Stimulated activated CD8-positive, alpha-beta memory T cell treated with anti-CD3 and anti-CD28 coated beads, Interleukin-2, amount 100 ng/mL, for 1 hour (primary cell): Measurements from ENCODE around the gene GBP5.
"Not testable (repeated sequence)": the region's sequence is repeated elsewhere in the genome, so short reads cannot be mapped to it uniquely, and the experiment has no call there.

ENCODE experiments used
- DNase-seq, 2 donors: peaks; one replicate each; pipeline ENCODE4 v3.0.0-alpha.2; 2020; ENCODE audit warnings: low read depth in 2 of 2

GBP5 gene, protein sequence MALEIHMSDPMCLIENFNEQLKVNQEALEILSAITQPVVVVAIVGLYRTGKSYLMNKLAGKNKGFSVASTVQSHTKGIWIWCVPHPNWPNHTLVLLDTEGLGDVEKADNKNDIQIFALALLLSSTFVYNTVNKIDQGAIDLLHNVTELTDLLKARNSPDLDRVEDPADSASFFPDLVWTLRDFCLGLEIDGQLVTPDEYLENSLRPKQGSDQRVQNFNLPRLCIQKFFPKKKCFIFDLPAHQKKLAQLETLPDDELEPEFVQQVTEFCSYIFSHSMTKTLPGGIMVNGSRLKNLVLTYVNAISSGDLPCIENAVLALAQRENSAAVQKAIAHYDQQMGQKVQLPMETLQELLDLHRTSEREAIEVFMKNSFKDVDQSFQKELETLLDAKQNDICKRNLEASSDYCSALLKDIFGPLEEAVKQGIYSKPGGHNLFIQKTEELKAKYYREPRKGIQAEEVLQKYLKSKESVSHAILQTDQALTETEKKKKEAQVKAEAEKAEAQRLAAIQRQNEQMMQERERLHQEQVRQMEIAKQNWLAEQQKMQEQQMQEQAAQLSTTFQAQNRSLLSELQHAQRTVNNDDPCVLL

GRCh38 chr1:89272269-89273041 lies at the start of gene GBP5:
Gene GBP5 (minus strand): TSS chr1:89272860. CDS start chr1:89269555, 3,305 bp downstream.
- DNase-seq: peak in 1 of 2 donors; percentile 25

- no peak for DNase-seq
Measured at GRCh38 chr1:89322402-89322801, 49.7 kb upstream of the GBP5 start.

GRCh38 chr1:89312572-89312971 lies 39.9 kb upstream of the GBP5 start:
- no peak for DNase-seq

- DNase-seq: no peak
Measured at GRCh38 chr1:89311757-89312156, 39.1 kb upstream of the GBP5 start.

DNA sequence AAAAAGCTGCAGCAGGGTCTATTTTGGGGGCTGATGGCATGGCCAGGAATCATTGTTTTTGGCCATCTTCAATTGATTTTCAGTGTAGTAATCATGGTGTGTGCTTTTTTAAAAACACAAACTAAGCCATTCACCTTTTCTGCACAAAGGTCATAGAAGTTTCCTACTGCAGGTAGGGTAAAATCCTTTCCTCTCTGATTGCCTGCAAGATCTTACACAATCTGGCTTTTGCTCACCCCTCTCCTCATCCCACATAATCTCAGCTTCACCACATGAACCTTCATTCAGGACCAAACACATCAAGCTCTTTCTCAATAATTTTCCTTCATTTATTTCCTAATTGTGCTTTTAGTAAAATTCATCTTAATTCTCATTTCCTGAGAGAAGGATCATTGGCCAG lies 38.3 kb upstream of the GBP5 start:
- DNase-seq: no peak

DNA sequence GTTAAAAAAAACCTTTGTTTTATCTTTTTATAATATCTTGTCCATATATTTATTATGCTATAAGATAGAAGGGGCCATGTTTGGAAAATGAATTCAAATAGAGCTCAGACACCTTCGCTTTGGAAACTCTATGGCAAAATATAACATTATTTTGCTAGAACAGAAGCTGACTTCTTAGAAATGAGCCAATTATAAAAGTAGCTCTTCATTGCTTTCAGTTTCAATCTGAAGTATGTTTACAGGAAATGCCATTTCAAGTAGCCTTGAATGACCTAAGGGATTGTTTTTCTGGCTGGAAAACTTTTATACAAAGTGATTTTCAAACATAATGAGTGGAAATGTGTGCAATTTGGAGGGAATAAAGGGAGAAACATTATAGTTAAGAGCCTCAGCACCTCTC lies 37.8 kb upstream of the GBP5 start:
- no peak for DNase-seq

DNA sequence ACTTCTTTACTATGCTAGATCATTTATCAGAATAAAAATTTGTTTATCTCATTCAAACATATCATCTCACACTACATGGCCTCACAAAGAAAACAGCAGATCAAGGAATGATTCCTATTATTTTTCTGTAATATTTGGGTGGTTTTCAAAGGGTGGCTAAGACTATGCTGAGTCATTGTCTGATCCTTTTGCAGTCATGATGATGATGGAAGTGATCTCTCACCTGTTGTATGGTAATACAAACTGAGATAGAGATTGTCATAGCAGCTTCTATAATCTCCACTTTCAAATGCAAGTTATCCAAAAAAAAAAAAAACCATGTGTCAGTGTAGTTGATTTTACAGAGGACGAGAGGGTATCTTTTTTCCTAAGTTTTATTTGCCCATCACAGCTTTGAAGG lies 37.2 kb upstream of the GBP5 start:
- no peak for DNase-seq

GRCh38 chr1:89306273-89306672 lies 33.6 kb upstream of the GBP5 start:
- DNase-seq: no peak

GRCh38 chr1:89305493-89305892 lies 32.8 kb upstream of the GBP5 start:
- no peak for DNase-seq

- no peak for DNase-seq
Measured at GRCh38 chr1:89304572-89305230, 32.0 kb upstream of the GBP5 start.

DNA sequence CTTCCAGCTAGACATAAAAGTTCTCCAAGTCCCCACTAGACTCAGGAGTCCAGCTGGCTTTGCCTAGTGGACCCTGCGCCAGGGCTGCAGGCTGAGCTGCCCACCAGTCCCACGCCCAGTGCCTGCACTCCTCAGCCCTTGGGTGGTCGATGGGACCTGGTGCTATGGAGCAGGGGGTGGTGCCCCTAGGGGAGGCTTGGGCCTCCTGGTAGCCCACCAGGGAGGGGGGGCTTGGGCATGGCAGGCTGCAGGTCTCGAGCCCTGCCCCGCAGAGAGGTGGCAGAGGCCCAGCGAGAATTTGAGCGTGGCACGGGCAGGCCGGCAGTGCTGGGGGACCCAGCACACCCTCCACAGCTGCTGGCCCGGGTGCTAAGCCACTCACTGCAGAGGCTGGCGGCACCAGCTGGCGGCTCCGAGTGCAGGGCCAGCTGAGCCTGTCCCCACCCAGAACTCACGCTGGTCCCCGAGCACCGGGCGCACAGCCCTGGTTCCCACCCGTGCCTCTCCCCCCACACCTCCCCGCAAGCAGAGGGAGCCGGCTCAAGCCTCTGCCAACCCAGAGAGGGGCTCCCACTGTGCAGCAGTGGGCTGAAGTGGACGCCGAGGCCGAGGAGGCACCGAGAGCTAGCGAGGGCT lies 30.2 kb upstream of the GBP5 start:
- no peak for DNase-seq

DNA sequence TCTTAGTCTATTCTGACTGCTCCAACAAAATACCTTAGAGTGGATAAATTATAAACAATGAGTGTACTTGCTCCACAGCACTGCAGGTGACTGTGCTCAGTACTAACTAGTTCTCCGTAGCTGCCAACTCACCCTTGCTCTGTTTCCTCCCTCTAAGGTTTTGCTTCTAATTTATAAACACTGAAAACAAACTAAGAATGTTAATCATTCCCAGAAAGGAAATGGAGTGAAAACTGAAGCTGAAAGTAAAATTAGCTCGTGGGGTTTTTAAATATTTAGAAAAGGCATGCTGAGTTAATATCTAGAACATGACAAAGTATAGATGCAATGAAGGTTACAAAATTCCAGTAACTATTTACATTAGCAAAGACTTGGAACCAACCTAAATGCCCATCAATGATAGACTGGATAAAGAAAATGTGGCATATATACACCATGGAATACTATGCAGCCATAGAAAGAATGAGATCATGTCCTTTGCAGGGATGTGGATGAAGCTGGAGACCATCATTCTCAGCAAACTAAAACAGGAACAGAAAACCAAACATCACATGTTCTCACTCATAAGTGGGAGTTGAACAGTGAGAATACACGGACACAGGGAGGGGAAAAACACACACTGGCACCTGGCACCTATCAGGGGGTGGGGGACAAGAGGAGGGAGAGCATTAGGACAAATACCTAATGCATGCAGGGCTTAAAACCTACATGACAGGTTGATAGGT lies 27.2 kb upstream of the GBP5 start:
- not testable (repeated sequence) for DNase-seq

DNA sequence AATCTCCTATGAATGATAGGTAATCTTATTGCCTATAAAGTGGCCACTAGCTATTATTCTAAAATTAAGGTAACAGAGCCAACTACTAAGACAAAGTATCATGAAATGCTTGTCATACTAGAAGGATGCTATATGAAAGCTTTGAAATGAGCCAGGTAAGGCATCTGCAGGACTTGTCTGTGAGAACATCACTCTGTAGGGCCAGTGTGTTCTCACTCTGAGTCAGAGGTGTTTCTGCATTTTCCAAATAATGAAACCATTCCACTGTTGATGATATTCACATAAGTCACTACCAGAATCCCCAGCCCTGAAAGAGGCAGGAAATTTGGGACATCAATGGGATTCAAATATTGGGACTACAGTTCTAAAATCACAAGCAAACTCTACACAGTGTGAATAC lies 25.8 kb upstream of the GBP5 start:
- no peak for DNase-seq

DNA sequence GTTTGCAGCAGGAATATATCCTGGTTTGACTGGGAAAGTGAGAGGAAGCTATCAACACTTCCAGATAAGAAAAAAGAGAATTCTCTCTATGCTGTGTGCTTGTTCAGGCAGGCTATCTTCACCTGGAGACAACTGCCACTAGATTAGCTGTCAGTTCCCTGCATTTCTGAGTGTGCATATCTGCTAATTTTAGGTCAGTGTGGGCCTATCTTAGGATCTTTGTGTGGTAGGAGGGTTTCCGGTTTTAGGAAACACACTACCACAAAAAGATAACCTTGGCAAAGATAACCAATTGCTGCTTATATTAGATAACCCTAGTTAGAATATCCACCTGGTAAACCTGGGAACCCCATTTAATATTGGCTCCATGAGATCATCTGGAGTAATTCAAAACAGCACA lies 22.5 kb upstream of the GBP5 start:
- DNase-seq: no peak

DNA sequence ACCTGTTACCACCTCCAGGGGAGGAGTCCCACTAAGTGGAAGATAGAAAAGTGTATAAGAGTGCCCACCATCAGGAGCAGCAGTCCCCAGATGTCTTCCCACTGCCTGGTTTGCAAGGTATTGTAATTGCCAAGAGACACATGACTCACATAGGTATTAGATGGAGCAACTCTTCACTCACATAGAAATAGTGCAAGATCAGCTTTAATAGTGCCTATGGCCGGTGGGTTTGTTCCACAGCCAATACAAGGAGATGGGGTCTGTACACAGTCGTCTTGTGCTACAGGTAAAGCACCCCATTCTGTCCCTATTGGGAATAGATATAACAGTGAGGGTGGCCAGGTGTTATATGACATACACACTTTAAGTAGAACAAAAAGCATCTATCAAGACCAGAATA lies 18.6 kb upstream of the GBP5 start:
- no peak for DNase-seq

GRCh38 chr1:89288051-89288340 lies 15.3 kb upstream of the GBP5 start:
- DNase-seq: no peak

- no peak for DNase-seq
Measured at GRCh38 chr1:89287181-89288050, 14.8 kb upstream of the GBP5 start.

DNA sequence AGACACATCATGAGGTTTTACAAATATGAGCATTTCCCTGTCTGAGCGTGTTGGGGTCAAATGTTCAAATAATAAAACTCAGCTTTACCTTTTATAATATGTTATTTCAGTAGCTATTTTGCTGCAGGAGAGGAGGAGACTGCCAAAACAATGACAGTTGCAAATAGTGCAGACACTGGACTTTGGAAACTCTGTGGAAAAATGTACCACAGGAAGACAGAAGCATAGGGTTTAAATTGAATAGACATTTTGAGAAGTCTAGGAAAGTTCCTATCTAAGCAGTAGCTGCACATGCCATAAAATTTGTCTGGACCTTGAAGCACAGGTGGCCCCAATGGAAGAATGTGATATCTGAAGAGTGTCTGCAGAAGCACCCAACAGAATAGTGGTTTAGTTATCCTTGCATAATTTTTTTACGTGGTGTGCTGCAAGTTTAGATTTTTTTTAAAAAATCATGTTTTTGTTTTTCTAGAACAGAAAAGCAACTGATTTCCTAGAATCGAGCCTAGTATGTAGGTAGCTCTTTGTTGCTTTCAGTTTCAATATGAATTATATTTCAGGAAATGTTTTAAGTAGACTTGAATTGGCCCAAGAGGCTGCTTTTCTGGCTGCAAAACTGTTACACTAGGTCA lies 14.0 kb upstream of the GBP5 start:
- DNase-seq: no peak

- no peak for DNase-seq
Measured at GRCh38 chr1:89285745-89286380, 13.2 kb upstream of the GBP5 start.
